HepG2 (cell line): ENCODE results near the gene ATG16L1. TPM values are rescaled to one million over a fixed set of nuclear protein-coding genes. Genes with fewer than 3 reads are reported as not detected.

Experiments used
- ATAC-seq: fragments of 200-7000 bp; cut with Tn5 transposase; 3 replicates; pipeline ENCODE4 v1.9.1; 2020; ENCODE audit warnings: mild to moderate bottlenecking, moderate library complexity
- BruUV-seq: library from RNA; stranded (reverse); fragments of 400-500 nt; replicated peaks from 2 replicates; lab custom pipeline; 2021; lab: Mats Ljungman, UMichigan
- CTCF ChIA-PET: fragments of 300-600 bp; formaldehyde crosslinking; extraction: SDS; loops from one replicate; lab custom pipeline; 2021; ENCODE audit warnings: low total read pairs, inconsistent platforms, low intra/inter-chr PET ratio; lab: Yijun Ruan, JAX
- POLR2A ChIA-PET: fragments of 350-600 bp; sonication (Branson Sonifier 250); formaldehyde crosslinking; loops from one replicate; lab custom pipeline; 2020; ENCODE audit warnings: antibody characterized with exemption, inconsistent platforms; lab: Yijun Ruan, JAX
- DNase-seq: peaks from one replicate; pipeline ENCODE4 v3.0.0-alpha.2; 2015; ENCODE audit warnings: low spot score
- FAIRE-seq: peaks from 3 replicates; lab custom pipeline; 2011; peaks lifted over from hg19 to GRCh38; lab: Jason Lieb, UNC
- H2AFZ ChIP-seq: one replicate; pipeline ENCODE4 v1.6.1; 2011; ENCODE audit warnings: low read length, inconsistent platforms
- H3K27ac ChIP-seq: fragments of 300-600 bp; 3 replicates; pipeline ENCODE4 v1.8.0; 2011; ENCODE audit warnings: mixed run types, mild to moderate bottlenecking, mixed read lengths, low read length, inconsistent platforms; ENCODE audit not compliant: insufficient read depth; ENCODE audit errors: extremely low read length
- H3K27me3 ChIP-seq, 2 experiments: fragments of 200-600 bp in 1 of 2; 2 replicates in 1 of 2; 3 replicates in 1 of 2; pipeline versions ENCODE4 v1.6.0 to v1.8.0; 2011; ENCODE audit warnings: low read length in 2 of 2, mild to moderate bottlenecking in 2 of 2, moderate library complexity in 2 of 2, inconsistent platforms in 1 of 2; ENCODE audit not compliant: insufficient read depth in 2 of 2, control insufficient read depth in 1 of 2
- H3K36me3 ChIP-seq, 2 experiments: fragments of 200-600 bp in 1 of 2; replicated peaks in 1 of 2; 2 replicates in 1 of 2; 3 replicates in 1 of 2; pipeline versions ENCODE4 v1.5.1 to v1.8.0; 2011; ENCODE audit warnings: low read length in 2 of 2, inconsistent platforms in 1 of 2; ENCODE audit not compliant: insufficient read depth in 2 of 2, control insufficient read depth in 1 of 2
- H3K4me1 ChIP-seq: 2 replicates; pipeline ENCODE4 v1.5.1; 2012; ENCODE audit warnings: low read length, inconsistent platforms; ENCODE audit not compliant: insufficient read depth
- H3K4me2 ChIP-seq: 2 replicates; pipeline ENCODE4 v1.6.0; 2011; ENCODE audit warnings: low read depth, low read length, inconsistent platforms
- H3K4me3 ChIP-seq, 3 experiments: fragments of 200-600 bp in 1 of 3; sonication (generic), shearing (Covaris generic) in 1 of 3; replicated peaks in 1 of 3; 2 replicates each; pipeline ENCODE4 v1.5.1; 2011 to 2016; ENCODE audit warnings: low read length in 3 of 3, inconsistent platforms in 2 of 3, low read depth in 2 of 3, mild to moderate bottlenecking in 2 of 3, control low read depth in 1 of 3, mixed read lengths in 1 of 3; ENCODE audit not compliant: insufficient read depth in 1 of 3
- H3K79me2 ChIP-seq: one replicate; pipeline ENCODE4 v1.6.1; 2011; ENCODE audit warnings: low read length, inconsistent platforms; ENCODE audit not compliant: insufficient read depth
- H3K9ac ChIP-seq: 2 replicates; pipeline ENCODE4 v1.6.0; 2011; ENCODE audit warnings: mild to moderate bottlenecking, low read depth, low read length, inconsistent platforms; ENCODE audit not compliant: insufficient read depth
- H3K9me3 ChIP-seq: 2 replicates; pipeline ENCODE4 v1.5.1; 2012; ENCODE audit warnings: mild to moderate bottlenecking, low read length
- H4K20me1 ChIP-seq: 2 replicates; pipeline ENCODE4 v1.6.0; 2011; ENCODE audit warnings: inconsistent platforms, mild to moderate bottlenecking, low read length, moderate library complexity; ENCODE audit not compliant: insufficient read depth
- ATF4 ChIP-seq, 2 experiments: fragments of 450-650 bp in 1 of 2; sonication (generic) in 1 of 2; formaldehyde crosslinking; IDR thresholded peaks; 2 replicates each; pipeline versions ENCODE4 v1.5.0 to v1.8.0; 2020 to 2022; ENCODE audit warnings: mild to moderate bottlenecking in 1 of 2, missing genetic modification reagents in 1 of 2
- MAX ChIP-seq: IDR thresholded peaks from 2 replicates; pipeline ENCODE4 v1.6.1; 2012; ENCODE audit warnings: inconsistent platforms
- RARG ChIP-seq: sonication (generic); formaldehyde crosslinking; IDR thresholded peaks from 2 replicates; pipeline ENCODE4 v1.4.0; 2020; ENCODE audit warnings: low read depth, mild to moderate bottlenecking, missing genetic modification reagents
- RBM22 ChIP-seq: fragments of 200-400 bp; formaldehyde crosslinking; optimal IDR thresholded peaks from 2 replicates; pipeline ENCODE3; 2017; ENCODE audit warnings: mild to moderate bottlenecking, low read length, moderate library complexity
- SP4 ChIP-seq: sonication (generic); formaldehyde crosslinking; IDR thresholded peaks from 2 replicates; pipeline ENCODE4 v1.8.1; 2023; ENCODE audit warnings: mild to moderate bottlenecking, missing genetic modification reagents
- THAP11 ChIP-seq: IDR thresholded peaks from 2 replicates; pipeline ENCODE4 v1.6.1; 2016; ENCODE audit warnings: missing biosample characterization, missing genetic modification reagents
- ZBTB26 ChIP-seq: IDR thresholded peaks from 2 replicates; pipeline ENCODE4 v1.6.1; 2016; ENCODE audit warnings: missing compliant biosample characterization, missing genetic modification reagents, borderline replicate concordance
- ZBTB4 ChIP-seq: sonication (generic); formaldehyde crosslinking; IDR thresholded peaks from 2 replicates; pipeline ENCODE4 v1.4.0; 2020; ENCODE audit warnings: missing genetic modification reagents, mild to moderate bottlenecking, borderline replicate concordance
- ZNF180 ChIP-seq: sonication (generic); formaldehyde crosslinking; IDR thresholded peaks from 2 replicates; pipeline ENCODE4 v1.4.0; 2020; ENCODE audit warnings: low read depth, missing genetic modification reagents, borderline replicate concordance
- ZNF337 ChIP-seq: sonication (generic); formaldehyde crosslinking; IDR thresholded peaks from 2 replicates; pipeline ENCODE4 v1.5.1; 2020; ENCODE audit warnings: missing genetic modification reagents, low read depth, mild to moderate bottlenecking, borderline replicate concordance
- ZNF451 ChIP-seq: sonication (generic); formaldehyde crosslinking; IDR thresholded peaks from 2 replicates; pipeline ENCODE4 v1.5.0; 2020; ENCODE audit warnings: mild to moderate bottlenecking, missing genetic modification reagents
- ZNF598 ChIP-seq: sonication (generic); formaldehyde crosslinking; IDR thresholded peaks from 2 replicates; pipeline ENCODE4 v1.5.1; 2020; ENCODE audit warnings: mild to moderate bottlenecking, missing genetic modification reagents, borderline replicate concordance
- ZNF740 ChIP-seq: sonication (generic); formaldehyde crosslinking; IDR thresholded peaks from 2 replicates; pipeline ENCODE4 v1.4.0; 2020; ENCODE audit warnings: missing genetic modification reagents
- ZNF850 ChIP-seq: sonication (generic); formaldehyde crosslinking; conservative IDR thresholded peaks from 2 replicates; pipeline ENCODE4 v1.9.0; 2021; ENCODE audit warnings: mild to moderate bottlenecking, missing genetic modification reagents
- WGBS: methylation state at CpG from one replicate; pipeline ENCODE4 v1.1.6; 2017; ENCODE audit warnings: low lambda C conversion rate; 5-methylcytosine and 5-hydroxymethylcytosine counted together
- in situ Hi-C: cut with HindIII; loops from 2 replicates; pipeline ENCODE4 v1.10.0; 2017; ENCODE audit warnings: low pct_unique_long_range_greater_than_20kb; ENCODE audit not compliant: extremely low pct_ligation_motif_present
- intact Hi-C: fragments of 100-400 bp; cut with micrococcal nuclease; formaldehyde crosslinking; loops from one replicate; pipeline ENCODE4 v1.10.0; 2022; ENCODE audit not compliant: unreplicated experiment
- polyA plus RNA-seq, 8 experiments: library from polyadenylated mRNA; depleted of rRNA in 3 of 8; stranded (reverse) in 7 of 8; unstranded in 1 of 8; fragments of >200 nt; fragmentation: Illumina TruSeq in 4 of 8; extraction: Trizol in 4 of 8; gene quantifications; 2 replicates each; pipeline versions ENCODE4 v1.2.1 to v1.2.3, GENCODE V29; 2011 to 2016; ENCODE audit warnings: low read depth in 4 of 8, missing spikeins in 1 of 8, mixed read lengths in 1 of 8; ENCODE audit not compliant: insufficient read depth in 1 of 8
- total RNA-seq, 5 experiments: library from RNA; depleted of rRNA; stranded (reverse); fragments of >200 nt; fragmentation: Illumina TruSeq; extraction: Trizol; gene quantifications; 2 replicates each; pipeline ENCODE4 v1.2.3, GENCODE V29; 2016; ENCODE audit warnings: low read depth in 1 of 5

Gene ATG16L1
- total and polyA plus RNA-seq, 2 of the 13 experiments (the other 11 are each of a cell fraction or from before 2014, with no cell fraction given), result 26.0 to 51.7 TPM

GRCh38 chr2:233332125-233332524 is 80.7 kb downstream of the ATG16L1 start:
- Histone ChIP-seq H3K4me1 (peaks cover 9% of the 10 kb centered on the region), H3K27me3 (peaks cover 0 to 25% of the 10 kb centered on the region in 2 experiments; a peak in 2 of 5 replicates), H4K20me1 (no peaks in the 10 kb centered on the region), H3K4me2 (no peak overlapping the region), H2AFZ (no peak overlapping the region), H3K79me2 (no peaks in the 10 kb centered on the region), H3K9ac (no peak overlapping the region), H3K9me3 (no peaks in the 10 kb centered on the region), H3K4me3 (no peak overlapping the region), H3K36me3 (no peaks in the 10 kb centered on the region), H3K27ac (no peak overlapping the region)
- DNase-seq (no peak), FAIRE-seq (no peak), ATAC-seq (no peak)
- intact Hi-C loops (no loop called here), in situ Hi-C loops (no loop called here)
- ChIA-PET CTCF (no interaction called here), POLR2A (interaction anchor here (0.5 kb wide), 1 partner anchor 10 kb away, joined by 3 read pairs; no protein-coding TSS in a partner anchor)
- BruUV-seq, result no TSS peak
- 43% methylated on average over 4 of the region's 4 CpGs for WGBS
- TF ChIP-seq SP4 (no peak), MAX (no peak), ATF4 (CRISPR knock-in tag; IDR thresholded peaks at IDR 0.05) (no peak), RBM22 (no peak), THAP11 (CRISPR knock-in tag) (no peak), ZNF598 (CRISPR knock-in tag) (no peak), ZNF740 (CRISPR knock-in tag) (no peak), ZBTB26 (CRISPR knock-in tag) (no peak), ZBTB4 (CRISPR knock-in tag) (no peak), ZNF850 (CRISPR knock-in tag) (no peak), ZNF337 (CRISPR knock-in tag) (no peak), ZNF451 (CRISPR knock-in tag) (no peak), RARG (CRISPR knock-in tag) (no peak), ZNF180 (CRISPR knock-in tag) (no peak)
